PFSK-1 (cell line): ENCODE results near the gene XIRP2.

Source experiments
- FOXP2 ChIP-seq: optimal IDR thresholded peaks from 2 replicates; pipeline ENCODE3; 2011; ENCODE audit warnings: borderline replicate concordance, control low read depth, inconsistent platforms; ENCODE audit not compliant: insufficient read depth; ENCODE audit errors: extremely low read length, extremely low read depth
- POLR2AphosphoS5 ChIP-seq: IDR thresholded peaks from 2 replicates; pipeline ENCODE4 v1.6.1; 2012; ENCODE audit warnings: low read depth, mild to moderate bottlenecking, control low read depth, low read length, moderate library complexity
- REST ChIP-seq, 2 experiments: IDR thresholded peaks; 2 replicates each; pipeline versions ENCODE4 v1.6.1 to v1.8.0; 2011 to 2012; ENCODE audit warnings: low read depth in 2 of 2, low read length in 2 of 2, control low read depth in 1 of 2, inconsistent platforms in 1 of 2, mild to moderate bottlenecking in 1 of 2, moderate library complexity in 1 of 2; ENCODE audit not compliant: insufficient read depth in 1 of 2
- SIN3A ChIP-seq: IDR thresholded peaks from 2 replicates; pipeline ENCODE4 v1.6.1; 2012; ENCODE audit warnings: mild to moderate bottlenecking, low read length, moderate library complexity, borderline replicate concordance; ENCODE audit not compliant: insufficient read depth
- TAF1 ChIP-seq: IDR thresholded peaks from 2 replicates; pipeline ENCODE4 v1.6.1; 2012; ENCODE audit warnings: low read length, control low read depth, borderline replicate concordance; ENCODE audit not compliant: insufficient read depth

XIRP2 gene

GRCh38 chr2:167048829-167049228 lies 160.5 kb downstream of the XIRP2 start:
- TF ChIP-seq TAF1 = no peak
- TF ChIP-seq POLR2AphosphoS5 = no peak
- no peak for TF ChIP-seq FOXP2
- no peak for TF ChIP-seq SIN3A
- TF ChIP-seq REST (IDR thresholded peaks at IDR 0.05; ENCODE audit: insufficient read depth in 1 of 2, low read depth in 2 of 2, low read length in 2 of 2) = no peak

- TF ChIP-seq TAF1 (no peak), FOXP2 (no peak), REST (IDR thresholded peaks at IDR 0.05; ENCODE audit: insufficient read depth in 1 of 2, low read depth in 2 of 2, low read length in 2 of 2) (no peak), SIN3A (no peak)
These were observed 161.4 kb downstream of the XIRP2 start for GRCh38 chr2:167049659-167050058.

- no peak for TF ChIP-seq SIN3A
- no peak for TF ChIP-seq REST (IDR thresholded peaks at IDR 0.05; ENCODE audit: insufficient read depth in 1 of 2, low read depth in 2 of 2, low read length in 2 of 2)
- no peak for TF ChIP-seq POLR2AphosphoS5
- no peak for TF ChIP-seq FOXP2
- TF ChIP-seq TAF1 = no peak
These were observed 164.5 kb downstream of the XIRP2 start for GRCh38 chr2:167052825-167053224.

- TF ChIP-seq POLR2AphosphoS5 (no peak), REST (IDR thresholded peaks at IDR 0.05; ENCODE audit: insufficient read depth in 1 of 2, low read depth in 2 of 2, low read length in 2 of 2) (no peak), TAF1 (no peak), FOXP2 (no peak), SIN3A (no peak)
These were observed 166.6 kb downstream of the XIRP2 start for GRCh38 chr2:167054881-167055280.

- TF ChIP-seq SIN3A (no peak), TAF1 (no peak), POLR2AphosphoS5 (no peak), REST (IDR thresholded peaks at IDR 0.05; ENCODE audit: insufficient read depth in 1 of 2, low read depth in 2 of 2, low read length in 2 of 2) (no peak), FOXP2 (no peak)
These were observed 169.2 kb downstream of the XIRP2 start for GRCh38 chr2:167057446-167057845.
